RWPE1 (cell line): ENCODE results near the gene CYP4A22.
"Not testable (repeated sequence)": the region's sequence is repeated elsewhere in the genome, so short reads cannot be mapped to it uniquely, and the experiment has no call there.

Source experiments
- CTCF ChIA-PET: fragments of 350-600 bp; sonication (Branson Sonifier 250); formaldehyde crosslinking; extraction: SDS; loops from one replicate; lab custom pipeline; 2021; lab: Yijun Ruan, JAX
- POLR2A ChIA-PET: fragments of 400-600 bp; formaldehyde crosslinking; extraction: SDS; loops from one replicate; lab custom pipeline; 2020; ENCODE audit warnings: antibody characterized with exemption; ENCODE audit not compliant: low non-redundant PET; lab: Yijun Ruan, JAX
- DNase-seq: peaks from one replicate; pipeline ENCODE4 v3.0.0; 2012; ENCODE audit warnings: low spot score
- H3K27ac ChIP-seq: fragments of 450-650 bp; 2 replicates; pipeline ENCODE4 v1.5.1; 2017
- CTCF ChIP-seq: fragments of 450-650 bp; conservative IDR thresholded peaks from 2 replicates; pipeline ENCODE4 v1.5.1; 2017; ENCODE audit warnings: low read depth, mild to moderate bottlenecking

Gene CYP4A22

DNA sequence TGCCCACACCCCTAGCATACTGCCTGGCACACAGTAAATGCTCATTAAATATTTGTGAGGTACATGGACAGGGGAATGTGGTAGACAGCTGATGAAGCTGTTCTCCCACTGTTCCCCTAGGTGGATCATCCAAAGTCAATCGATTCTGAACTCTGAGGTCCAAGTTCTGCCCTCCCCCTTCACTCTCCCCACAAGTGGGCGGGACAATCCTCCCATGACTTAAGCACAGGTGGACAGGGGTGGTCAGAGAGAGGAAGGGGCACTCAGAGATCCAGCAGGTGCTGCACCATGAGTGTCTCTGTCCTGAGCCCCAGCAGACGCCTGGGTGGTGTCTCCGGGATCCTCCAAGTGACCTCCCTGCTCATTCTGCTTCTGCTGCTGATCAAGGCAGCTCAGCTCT lies at the start of gene CYP4A22:
Gene CYP4A22, plus strand, starts transcription at position 244 of the 400 bp plus-strand sequence. Its CDS starts 45 bp downstream, at position 289.
- no peak for TF ChIP-seq CTCF
- ChIA-PET CTCF (no interaction called here), POLR2A (no interaction called here)
- no peak for DNase-seq
- no peak within 1 kb of the TSS for H3K27ac ChIP-seq

- peak; percentile 62 for TF ChIP-seq CTCF
- CTCF ChIA-PET, POLR2A ChIA-PET, DNase-seq, H3K27ac ChIP-seq: not testable (repeated sequence)
Observed at GRCh38 chr1:47089356-47089755, 47.9 kb upstream of the CYP4A22 start.

- CTCF ChIA-PET, POLR2A ChIA-PET: not testable (repeated sequence)
Observed at GRCh38 chr1:47091476-47091875, 45.8 kb upstream of the CYP4A22 start.

DNA sequence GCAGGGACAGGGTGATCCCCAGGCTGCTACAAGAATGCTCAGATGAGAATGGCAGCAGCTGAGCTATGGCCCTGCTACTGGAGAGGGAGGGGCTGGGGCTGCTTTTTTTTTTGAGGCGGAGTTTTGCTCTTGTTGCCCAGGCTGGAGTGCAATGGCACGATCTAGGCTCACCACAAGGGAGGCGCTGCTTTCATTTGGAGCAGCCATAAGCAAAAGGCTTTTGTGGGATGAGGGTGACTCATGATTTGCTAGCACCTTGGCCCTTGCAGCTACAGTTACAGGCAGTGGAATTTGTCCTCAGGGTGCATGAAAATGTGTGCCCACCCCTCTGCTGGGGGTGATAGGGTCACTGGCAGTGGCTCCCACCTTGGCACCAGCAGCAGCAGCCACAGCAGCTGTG lies 32.4 kb upstream of the CYP4A22 start:
- no peak for TF ChIP-seq CTCF
- ChIA-PET POLR2A (no interaction called here), CTCF (no interaction called here)
- H3K27ac ChIP-seq: no peak overlapping the region
- DNase-seq: no peak

More at GRCh38 chr1:47091476-47091875, 45.8 kb upstream of the CYP4A22 start:
- peak; percentile 42; the same call in 1 of the 2 replicates for TF ChIP-seq CTCF
- H3K27ac ChIP-seq, DNase-seq: not testable (repeated sequence)

DNA sequence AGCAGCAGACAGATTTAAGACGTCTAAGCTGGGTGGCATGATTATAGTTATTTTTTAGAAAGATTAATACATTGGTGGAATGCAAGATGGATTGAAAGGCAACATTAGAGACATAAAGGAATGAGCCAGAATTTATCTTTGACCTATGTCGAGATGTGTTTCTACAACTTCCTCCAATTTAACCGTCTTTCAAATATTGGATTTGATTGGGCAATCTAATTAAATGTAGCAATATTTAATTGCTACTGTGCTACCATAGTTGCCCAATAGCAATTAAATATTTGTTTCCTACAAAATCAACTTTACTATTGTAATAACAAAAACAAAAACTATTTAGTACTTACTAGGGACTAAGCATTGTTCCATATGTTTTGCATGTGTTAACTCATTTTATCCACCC lies 30.4 kb upstream of the CYP4A22 start:
- POLR2A ChIA-PET: no interaction called here
- no peak for TF ChIP-seq CTCF
- CTCF ChIA-PET: no interaction called here

GRCh38 chr1:47107851-47108574 lies 29.2 kb upstream of the CYP4A22 start:
- CTCF ChIA-PET, POLR2A ChIA-PET: not testable (repeated sequence)
- H3K27ac ChIP-seq: peak overlapping the region; percentile 51; the same call in 1 of the 2 replicates
- DNase-seq: peak; percentile 27

More for the DNA sequence above, 30.4 kb upstream of the CYP4A22 start:
- no peak overlapping the region for H3K27ac ChIP-seq
- no peak for DNase-seq

DNA sequence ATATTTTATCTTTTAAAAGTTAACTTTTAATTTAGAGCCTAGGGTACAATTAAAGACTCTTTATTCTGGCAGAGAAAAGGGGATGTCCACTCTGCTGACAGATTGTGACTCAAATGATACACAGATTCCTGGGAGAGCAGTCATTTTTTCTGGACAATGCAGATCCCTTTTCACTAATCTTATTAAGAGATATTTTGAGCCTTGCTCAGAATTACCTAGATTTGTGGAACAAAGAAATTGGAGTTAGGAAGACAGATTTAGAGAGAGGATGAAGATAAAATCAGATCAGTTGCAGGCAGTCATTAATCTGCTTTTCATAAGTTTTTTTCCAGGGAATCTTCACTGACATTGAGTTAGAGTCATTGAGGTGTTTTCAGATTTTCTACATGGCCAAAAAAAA lies 27.8 kb upstream of the CYP4A22 start:
- H3K27ac ChIP-seq, CTCF ChIA-PET: not testable (repeated sequence)

More for the DNA sequence above, 27.8 kb upstream of the CYP4A22 start:
- DNase-seq, POLR2A ChIA-PET: not testable (repeated sequence)
